Caco-2 (cell line): ENCODE data around the gene FAHD1. TPM values are rescaled to one million over a fixed set of nuclear protein-coding genes. Genes with fewer than 3 reads are reported as not detected.

Experiments used
- Bru-seq: library from RNA; stranded (reverse); fragments of 400-500 nt; gene quantifications from one replicate; lab custom pipeline; 2021; lab: Mats Ljungman, UMichigan
- BruChase-seq, 2 experiments: library from RNA; stranded (reverse); fragments of 400-500 nt; gene quantifications; one replicate each; lab custom pipeline; 2021; lab: Mats Ljungman, UMichigan
- BruUV-seq: library from RNA; stranded (reverse); fragments of 400-500 nt; replicated peaks from 2 replicates; lab custom pipeline; 2021; lab: Mats Ljungman, UMichigan
- CTCF ChIA-PET: fragments of 300-600 bp; sonication (Branson Sonifier 250); formaldehyde crosslinking; loops from one replicate; lab custom pipeline; 2022; ENCODE audit warnings: antibody characterized with exemption; lab: Charles Lee
- POLR2A ChIA-PET: fragments of 300-600 bp; sonication (Branson Sonifier 250); formaldehyde crosslinking; loops from one replicate; lab custom pipeline; 2022; ENCODE audit warnings: antibody characterized with exemption; lab: Charles Lee
- DNase-seq, 2 experiments: peaks; one replicate each; pipeline versions ENCODE4 v3.0.0 to v3.0.0-alpha.2; 2020 to 2022
- H3K27me3 ChIP-seq: replicated peaks from 2 replicates; pipeline ENCODE4 v1.6.0; 2011; ENCODE audit warnings: low read length; ENCODE audit not compliant: control insufficient read depth, insufficient read depth
- H3K36me3 ChIP-seq: 2 replicates; pipeline ENCODE4 v1.5.1; 2011; ENCODE audit warnings: low read length; ENCODE audit not compliant: control insufficient read depth, insufficient read depth
- H3K4me1 ChIP-seq: fragments of 250-450 bp; sonication (Bioruptor Pico); 2 replicates; pipeline ENCODE4 v1.5.1; 2020; ENCODE audit warnings: mild to moderate bottlenecking
- H3K4me3 ChIP-seq: 2 replicates; pipeline ENCODE4 v1.5.1; 2011; ENCODE audit warnings: low read depth, mild to moderate bottlenecking, control low read depth, low read length
- H3K9me3 ChIP-seq: fragments of 250-450 bp; sonication (Bioruptor Pico); 2 replicates; pipeline ENCODE4 v1.5.1; 2020; ENCODE audit warnings: mild to moderate bottlenecking, moderate library complexity
- H3K27ac Mint-ChIP-seq: one replicate; pipeline ENCODE4 v1.8.0; 2022; ENCODE audit warnings: mixed read lengths; ENCODE audit not compliant: unreplicated experiment
- H3K27me3 Mint-ChIP-seq: one replicate; pipeline ENCODE4 v1.8.0; 2022; ENCODE audit warnings: mixed read lengths; ENCODE audit not compliant: insufficient read depth, unreplicated experiment
- H3K36me3 Mint-ChIP-seq: one replicate; pipeline ENCODE4 v1.8.0; 2022; ENCODE audit warnings: mild to moderate bottlenecking, mixed read lengths; ENCODE audit not compliant: insufficient read depth, unreplicated experiment
- H3K4me1 Mint-ChIP-seq: one replicate; pipeline ENCODE4 v1.8.0; 2022; ENCODE audit warnings: low read depth, mixed read lengths; ENCODE audit not compliant: unreplicated experiment
- H3K4me3 Mint-ChIP-seq: one replicate; pipeline ENCODE4 v1.8.0; 2022; ENCODE audit warnings: mild to moderate bottlenecking, moderate library complexity, mixed read lengths; ENCODE audit not compliant: unreplicated experiment
- H3K9me3 Mint-ChIP-seq: one replicate; pipeline ENCODE4 v1.8.0; 2022; ENCODE audit warnings: mixed read lengths; ENCODE audit not compliant: unreplicated experiment
- intact Hi-C: fragments of 100-400 bp; cut with micrococcal nuclease; formaldehyde crosslinking; loops from one replicate; pipeline ENCODE4 v1.10.0; 2022; ENCODE audit not compliant: unreplicated experiment
- long read RNA-seq: library from polyadenylated mRNA; stranded (forward); transcript quantifications from one replicate; pipeline ENCODE4 v2.0.0, GENCODE V29; 2022
- total RNA-seq: library from RNA; stranded (reverse); gene quantifications from 2 replicates; pipeline ENCODE4 v1.2.3, GENCODE V29; 2022
- TF ChIP-seq, protein P1 (sequence below), 2 experiments: fragments of 200-600 bp in 1 of 2; IDR thresholded peaks; 1 replicate in 1 of 2; 2 replicates in 1 of 2; pipeline versions ENCODE4 v1.5.1 to v1.8.0; 2011 to 2022; ENCODE audit warnings: antibody characterized with exemption in 1 of 2, control low read depth in 1 of 2, inconsistent platforms in 1 of 2, low read depth in 1 of 2, low read length in 1 of 2, mild to moderate bottlenecking in 1 of 2, moderate library complexity in 1 of 2; ENCODE audit not compliant: insufficient read depth in 1 of 2, severe bottlenecking in 1 of 2, unreplicated experiment in 1 of 2

FAHD1 gene
- total RNA-seq (16.5 and 21.1 TPM in 2 replicates), Bru-seq, nascent RNA (percentile 63 among the genes with signal in this experiment), BruChase-seq, experiment 1, labeled RNA remaining after a 2-hour chase (percentile 63 among the genes with signal in this experiment), BruChase-seq, experiment 2, labeled RNA remaining after a 6-hour chase (percentile 62 among the genes with signal in this experiment)
- long read RNA-seq, transcript FAHD1-203 (1 exons, 1,974 nt) = major isoform, 64 of 65 reads
- long read RNA-seq, partial matches to known transcripts = 0 of 65 reads
- long read RNA-seq, other reads (novel, unspliced or antisense) = 0 of 65 reads

DNA sequence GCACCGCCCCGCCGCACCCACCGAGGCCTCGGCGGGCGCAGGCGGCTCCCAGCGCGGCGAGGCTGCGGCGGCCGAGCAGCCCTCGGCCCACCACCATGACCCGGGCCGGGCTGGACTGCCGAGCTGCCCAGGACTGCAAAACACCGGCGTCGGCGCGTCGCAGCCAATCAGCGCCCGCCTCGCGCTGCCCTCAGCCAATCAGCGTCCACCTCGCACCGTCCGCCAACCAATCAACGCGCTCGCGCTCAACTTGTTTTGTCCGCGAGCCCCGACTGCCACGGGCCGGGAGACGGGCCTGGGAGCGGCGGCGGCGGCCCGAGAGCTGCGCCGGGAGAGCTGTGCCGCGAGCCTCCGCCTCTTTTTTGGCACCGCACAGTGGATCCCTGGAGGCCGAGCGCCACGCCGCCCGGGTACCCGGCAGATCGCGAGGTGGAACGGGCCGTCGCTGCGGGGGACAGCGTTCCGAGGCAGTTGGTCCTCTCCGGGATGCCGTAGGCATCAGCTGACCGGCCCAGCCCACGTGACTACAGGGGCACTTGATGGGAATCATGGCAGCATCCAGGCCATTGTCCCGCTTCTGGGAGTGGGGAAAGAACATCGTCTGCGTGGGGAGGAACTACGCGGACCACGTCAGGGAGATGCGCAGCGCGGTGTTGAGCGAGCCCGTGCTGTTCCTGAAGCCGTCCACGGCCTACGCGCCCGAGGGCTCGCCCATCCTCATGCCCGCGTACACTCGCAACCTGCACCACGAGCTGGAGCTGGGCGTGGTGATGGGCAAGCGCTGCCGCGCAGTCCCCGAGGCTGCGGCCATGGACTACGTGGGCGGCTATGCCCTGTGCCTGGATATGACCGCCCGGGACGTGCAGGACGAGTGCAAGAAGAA is at the start of gene FAHD1, which contains the start of gene HAGH:
Gene FAHD1 (plus strand): TSS at position 516 of the 883 bp plus-strand sequence. CDS start 33 bp downstream, at position 549.
Gene HAGH (minus strand): TSS at position 135 of the 883 bp plus-strand sequence. CDS start 38 bp downstream, at position 97.
- Histone ChIP-seq H3K9me3 (no peaks in the 10 kb centered on the region), H3K27me3 (no peaks in the 10 kb centered on the region), H3K4me1 (peaks cover 10% of the 10 kb centered on the region; the same call in 1 of the 2 replicates), H3K4me3 (peak within 1 kb of the TSS; percentile 76), H3K36me3 (peaks cover 1% of the 10 kb centered on the region; the same call in 1 of the 2 replicates)
- DNase-seq = peak; percentile 90 to 94
- no peaks in the 10 kb centered on the region for H3K9me3 Mint-ChIP-seq
- no peaks in the 10 kb centered on the region for H3K4me1 Mint-ChIP-seq
- peak within 1 kb of the TSS; percentile 86 for H3K27ac Mint-ChIP-seq
- peaks cover 10% of the 10 kb centered on the region for H3K36me3 Mint-ChIP-seq
- CTCF ChIA-PET = interaction anchor here (0.8 kb wide), 1 partner anchor 44 kb away, joined by 3 read pairs; the partner anchor contains the start of genes NUBP2 and SPSB3
- POLR2A ChIA-PET = interaction anchor here (0.6 to 1.5 kb wide), 5 partner anchors 44 to 1136 kb away, joined by 3 to 14 read pairs (median 5); partner anchors contain the start of genes NUBP2, RPS2, SPSB3 and TRAF7
- H3K4me3 Mint-ChIP-seq = peak within 1 kb of the TSS; percentile 87
- no peaks in the 10 kb centered on the region for H3K27me3 Mint-ChIP-seq
- no TSS peak for BruUV-seq
- intact Hi-C loops = no loop called here
- TF ChIP-seq, protein P1, sequence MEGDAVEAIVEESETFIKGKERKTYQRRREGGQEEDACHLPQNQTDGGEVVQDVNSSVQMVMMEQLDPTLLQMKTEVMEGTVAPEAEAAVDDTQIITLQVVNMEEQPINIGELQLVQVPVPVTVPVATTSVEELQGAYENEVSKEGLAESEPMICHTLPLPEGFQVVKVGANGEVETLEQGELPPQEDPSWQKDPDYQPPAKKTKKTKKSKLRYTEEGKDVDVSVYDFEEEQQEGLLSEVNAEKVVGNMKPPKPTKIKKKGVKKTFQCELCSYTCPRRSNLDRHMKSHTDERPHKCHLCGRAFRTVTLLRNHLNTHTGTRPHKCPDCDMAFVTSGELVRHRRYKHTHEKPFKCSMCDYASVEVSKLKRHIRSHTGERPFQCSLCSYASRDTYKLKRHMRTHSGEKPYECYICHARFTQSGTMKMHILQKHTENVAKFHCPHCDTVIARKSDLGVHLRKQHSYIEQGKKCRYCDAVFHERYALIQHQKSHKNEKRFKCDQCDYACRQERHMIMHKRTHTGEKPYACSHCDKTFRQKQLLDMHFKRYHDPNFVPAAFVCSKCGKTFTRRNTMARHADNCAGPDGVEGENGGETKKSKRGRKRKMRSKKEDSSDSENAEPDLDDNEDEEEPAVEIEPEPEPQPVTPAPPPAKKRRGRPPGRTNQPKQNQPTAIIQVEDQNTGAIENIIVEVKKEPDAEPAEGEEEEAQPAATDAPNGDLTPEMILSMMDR (IDR thresholded peaks at IDR 0.05; ENCODE audit: insufficient read depth in 1 of 2, low read depth in 1 of 2, low read length in 1 of 2, severe bottlenecking in 1 of 2, unreplicated experiment in 1 of 2) = no peak

DNA sequence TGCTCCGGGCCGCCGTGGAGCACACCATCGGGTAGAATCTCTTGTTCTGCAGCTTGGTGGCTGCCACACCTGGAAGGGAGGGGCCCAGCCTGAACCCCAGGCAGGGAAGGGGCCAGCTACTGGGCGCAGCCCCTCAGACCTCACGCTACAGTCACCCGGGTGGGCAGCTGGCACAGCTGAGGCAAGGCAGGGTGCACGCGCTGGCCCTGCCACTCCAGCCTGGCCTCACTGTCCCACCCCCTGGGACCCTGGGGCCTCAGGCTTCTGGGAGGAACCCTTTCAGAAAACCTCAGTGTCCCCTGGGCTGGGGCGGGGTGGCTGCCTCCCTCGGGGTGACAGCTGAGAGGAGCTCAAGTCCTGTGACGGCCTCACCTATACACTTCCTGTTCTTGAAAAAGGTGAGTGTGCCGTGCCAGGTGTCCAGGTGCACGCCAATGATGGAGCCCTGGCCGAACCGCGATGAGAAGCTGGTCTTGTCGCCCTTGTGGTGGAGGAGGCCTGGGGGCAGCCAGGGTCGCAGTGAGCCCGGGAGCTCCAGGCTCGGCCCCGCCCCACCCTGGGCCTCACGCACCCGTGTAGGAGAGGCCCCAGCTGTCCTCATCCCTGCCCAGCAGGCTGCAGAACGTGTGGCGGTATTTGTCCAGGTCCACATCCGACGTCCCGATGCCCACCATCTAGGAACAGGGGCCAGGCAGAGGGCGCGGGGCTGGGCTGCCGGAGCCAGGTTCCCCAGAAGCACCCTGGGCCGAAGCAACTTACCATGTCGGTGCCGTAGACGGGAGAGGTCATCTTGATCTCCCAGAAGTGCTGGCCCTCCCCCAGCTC is 49.4 kb upstream of the FAHD1 start:
- no peak for DNase-seq
- no TSS peak for BruUV-seq
- intact Hi-C loops = no loop called here
- H3K4me3 Mint-ChIP-seq = no peak overlapping the region
- H3K4me1 ChIP-seq = peaks cover 15% of the 10 kb centered on the region
- H3K9me3 Mint-ChIP-seq = no peaks in the 10 kb centered on the region
- no peaks in the 10 kb centered on the region for H3K27me3 ChIP-seq
- H3K27ac Mint-ChIP-seq = no peak overlapping the region
- H3K4me3 ChIP-seq = no peak overlapping the region
- H3K36me3 ChIP-seq = no peaks in the 10 kb centered on the region
- peaks cover 83% of the 10 kb centered on the region for H3K36me3 Mint-ChIP-seq
- TF ChIP-seq, protein P1 (IDR thresholded peaks at IDR 0.05; ENCODE audit: insufficient read depth in 1 of 2, low read depth in 1 of 2, low read length in 1 of 2, severe bottlenecking in 1 of 2, unreplicated experiment in 1 of 2) = no peak
- peaks cover 8% of the 10 kb centered on the region for H3K4me1 Mint-ChIP-seq
- H3K27me3 Mint-ChIP-seq = no peaks in the 10 kb centered on the region
- H3K9me3 ChIP-seq = no peaks in the 10 kb centered on the region
- POLR2A ChIA-PET = no interaction called here
- CTCF ChIA-PET = no interaction called here
